ENCODE results near the gene CLEC20A.

CLEC20A gene

GRCh38 chr1:178496410-178497135 is at the start of gene CLEC20A:
Gene CLEC20A, minus strand, starts transcription at chr1:178496964. Its CDS starts 25 bp downstream, at chr1:178496939.
- DNase-seq (ENCODE audit: low spot score) = peak; percentile 42

- no peak for DNase-seq (ENCODE audit: low spot score)
Observed at GRCh38 chr1:178544531-178544930, 47.8 kb upstream of the CLEC20A start.

DNA sequence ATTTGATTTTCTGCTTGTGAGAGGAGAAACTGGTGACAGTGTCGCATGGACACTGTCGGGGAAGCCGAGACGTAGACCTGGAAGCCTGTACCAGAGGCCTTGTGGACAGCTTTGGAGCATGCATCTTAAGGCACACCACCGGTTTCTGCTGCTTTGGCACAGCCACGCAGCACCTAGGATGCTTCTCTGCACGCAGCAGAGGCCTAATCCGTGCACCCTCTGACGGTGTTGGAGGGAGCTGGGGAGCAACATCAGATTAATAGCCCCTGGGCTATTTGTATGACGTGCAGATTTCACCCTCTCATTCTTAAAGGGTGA is 46.5 kb upstream of the CLEC20A start:
- DNase-seq (ENCODE audit: low spot score) = no peak

DNA sequence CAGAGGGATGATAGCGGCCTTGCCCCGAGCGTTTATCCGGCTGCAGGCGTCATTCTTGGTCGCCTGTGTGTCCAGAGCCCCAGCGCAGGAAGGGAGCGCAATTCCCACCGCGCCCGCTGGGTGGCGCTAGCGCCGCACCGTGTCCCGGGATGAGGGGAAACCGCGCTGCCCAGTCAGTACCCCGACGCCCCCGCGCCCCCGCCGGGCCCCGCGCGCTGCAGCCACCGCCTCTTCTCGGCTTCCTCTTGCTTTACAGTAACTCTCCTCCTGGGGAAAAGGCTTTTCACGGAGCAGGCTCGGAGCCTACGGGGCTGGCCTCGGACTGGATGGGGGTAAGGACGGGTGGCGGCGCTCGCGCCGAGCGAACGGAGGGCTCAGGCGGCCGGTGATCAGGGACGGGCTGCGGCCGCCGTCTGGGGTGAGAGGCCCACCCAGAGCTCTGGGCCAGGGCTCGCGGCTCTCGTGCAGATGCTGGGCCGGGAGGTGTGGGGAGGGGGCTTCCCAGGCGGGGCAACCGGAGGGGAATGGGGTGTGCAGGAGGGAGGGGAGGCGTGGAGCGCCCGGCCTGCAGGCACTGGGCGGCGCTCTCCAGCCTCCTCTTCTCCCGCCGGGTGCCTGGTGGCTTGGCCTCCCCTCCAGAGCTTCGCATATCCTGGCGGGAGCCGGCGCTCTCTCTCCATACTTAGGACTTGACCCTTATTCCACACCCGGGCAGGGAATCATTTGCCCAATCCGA is 46.0 kb upstream of the CLEC20A start:
- peak; percentile 99 for DNase-seq (ENCODE audit: low spot score)

DNA sequence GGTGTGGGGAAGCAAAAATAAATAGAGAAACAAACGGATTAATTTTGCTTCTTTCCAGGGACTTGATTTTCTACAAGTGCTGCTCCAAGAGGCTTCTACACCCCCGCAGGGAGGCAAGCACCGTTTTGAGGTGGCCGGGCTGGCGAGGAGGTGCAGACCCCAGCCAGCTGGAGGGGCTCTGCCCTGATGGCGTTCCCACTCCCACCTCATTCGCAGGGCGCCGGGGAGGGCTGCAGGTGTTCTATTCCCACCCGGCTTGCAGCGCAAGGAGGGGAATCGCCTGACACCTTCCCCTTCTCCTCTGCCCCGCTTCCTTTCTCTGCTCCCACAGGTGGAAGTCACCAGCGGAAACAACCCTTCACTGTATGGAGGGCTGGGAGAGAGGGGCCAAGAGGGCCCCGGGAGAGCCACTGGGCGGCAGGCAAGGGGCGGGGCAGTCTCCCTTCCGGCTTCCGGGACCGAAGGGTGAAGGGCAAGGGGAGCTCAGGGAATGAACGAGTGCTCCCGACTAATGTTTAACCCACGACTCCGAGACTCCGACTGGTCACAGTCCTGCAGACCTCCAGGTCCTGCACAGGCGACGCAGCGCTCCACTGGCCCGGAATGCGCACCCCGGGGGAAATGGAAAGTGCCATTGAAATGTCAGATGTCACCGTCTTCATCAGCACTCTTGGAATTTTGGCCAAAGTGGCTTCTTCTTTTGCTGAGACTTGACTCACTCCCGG is 45.2 kb upstream of the CLEC20A start:
- DNase-seq (ENCODE audit: low spot score) = no peak

- no peak for DNase-seq (ENCODE audit: low spot score)
Observed at GRCh38 chr1:178541379-178541778, 44.6 kb upstream of the CLEC20A start.

- DNase-seq (ENCODE audit: low spot score) = no peak
Observed at GRCh38 chr1:178540646-178541045, 43.9 kb upstream of the CLEC20A start.

DNA sequence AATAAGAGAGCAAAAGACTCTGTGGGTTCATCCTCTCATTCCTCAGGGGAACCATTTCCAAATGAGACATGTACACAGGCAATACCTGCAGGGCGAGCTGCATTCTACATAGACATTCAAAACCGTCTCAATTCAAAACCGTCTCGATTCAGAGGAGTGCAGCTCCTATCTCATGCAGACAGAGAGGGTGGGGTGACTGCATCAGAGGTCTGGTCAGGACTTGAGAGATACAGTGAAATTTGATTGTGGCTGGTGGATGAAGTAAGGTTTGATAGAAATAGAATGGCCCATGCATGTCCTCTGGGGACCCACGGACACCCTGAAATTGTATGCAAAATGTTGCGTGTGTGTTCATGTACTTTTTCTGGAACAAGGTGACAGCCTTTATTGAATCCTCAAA is 43.4 kb upstream of the CLEC20A start:
- no peak for DNase-seq (ENCODE audit: low spot score)

DNA sequence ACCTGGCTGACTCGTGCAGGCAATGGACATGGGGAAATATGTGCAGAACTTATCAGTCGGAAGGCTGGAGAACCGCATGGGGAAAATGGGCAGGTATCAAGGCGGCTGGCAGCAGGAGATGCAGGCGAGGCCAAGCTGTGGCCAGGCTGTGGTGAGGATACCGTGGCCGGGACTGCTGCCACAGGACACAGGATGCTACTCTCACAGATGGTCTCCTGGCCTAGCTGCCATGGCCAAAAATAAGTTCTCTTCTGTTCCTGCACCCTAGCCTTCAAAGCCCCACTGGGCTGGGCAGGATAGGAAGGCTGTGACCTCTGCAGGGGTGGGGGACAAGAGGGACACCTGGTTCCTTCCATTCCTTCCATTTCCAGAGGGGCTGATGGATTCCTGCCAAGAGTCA is 42.5 kb upstream of the CLEC20A start:
- DNase-seq (ENCODE audit: low spot score) = no peak

DNA sequence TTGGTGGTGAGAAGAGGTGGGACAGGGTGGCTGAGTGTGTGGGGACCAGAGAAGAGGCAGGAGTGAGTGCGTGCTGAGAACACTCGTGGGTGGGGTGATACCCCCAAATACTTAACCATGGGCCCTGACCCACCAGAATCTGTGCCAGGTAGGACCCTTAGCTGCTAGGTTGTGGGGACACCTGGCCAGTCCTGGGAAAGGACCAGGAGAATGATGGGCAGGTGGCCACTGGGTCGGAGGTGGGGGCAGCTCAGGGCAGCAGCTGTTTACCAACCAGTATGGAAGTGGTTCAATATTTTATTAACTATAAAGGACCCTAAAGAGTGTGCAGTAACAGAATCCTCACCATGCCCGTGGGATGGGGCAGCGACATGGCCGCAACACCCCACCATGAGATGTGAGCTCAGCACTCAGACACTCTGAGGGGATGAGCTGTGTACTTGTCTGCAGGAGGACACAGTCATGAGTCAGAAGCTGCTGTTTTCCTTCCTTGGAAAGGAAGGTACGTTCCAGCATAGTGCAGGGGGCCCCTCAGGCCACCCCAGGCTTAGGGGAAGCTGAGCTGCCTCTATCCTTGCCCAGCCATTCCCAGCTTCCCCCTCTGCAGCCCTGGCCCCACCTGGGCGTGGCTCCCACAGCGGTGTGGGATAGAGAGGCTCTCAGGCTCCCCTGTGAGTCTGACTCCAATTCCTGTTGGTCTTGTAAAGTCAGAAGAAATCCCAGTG is 41.6 kb upstream of the CLEC20A start:
- no peak for DNase-seq (ENCODE audit: low spot score)

- DNase-seq (ENCODE audit: low spot score) = no peak
Observed at GRCh38 chr1:178537382-178538090, 40.8 kb upstream of the CLEC20A start.

- no peak for DNase-seq (ENCODE audit: low spot score)
Observed at GRCh38 chr1:178536844-178537371, 40.1 kb upstream of the CLEC20A start.

- no peak for DNase-seq (ENCODE audit: low spot score)
Observed at GRCh38 chr1:178536329-178536728, 39.6 kb upstream of the CLEC20A start.

GRCh38 chr1:178534137-178534868 is 37.5 kb upstream of the CLEC20A start:
- DNase-seq (ENCODE audit: low spot score) = no peak

DNA sequence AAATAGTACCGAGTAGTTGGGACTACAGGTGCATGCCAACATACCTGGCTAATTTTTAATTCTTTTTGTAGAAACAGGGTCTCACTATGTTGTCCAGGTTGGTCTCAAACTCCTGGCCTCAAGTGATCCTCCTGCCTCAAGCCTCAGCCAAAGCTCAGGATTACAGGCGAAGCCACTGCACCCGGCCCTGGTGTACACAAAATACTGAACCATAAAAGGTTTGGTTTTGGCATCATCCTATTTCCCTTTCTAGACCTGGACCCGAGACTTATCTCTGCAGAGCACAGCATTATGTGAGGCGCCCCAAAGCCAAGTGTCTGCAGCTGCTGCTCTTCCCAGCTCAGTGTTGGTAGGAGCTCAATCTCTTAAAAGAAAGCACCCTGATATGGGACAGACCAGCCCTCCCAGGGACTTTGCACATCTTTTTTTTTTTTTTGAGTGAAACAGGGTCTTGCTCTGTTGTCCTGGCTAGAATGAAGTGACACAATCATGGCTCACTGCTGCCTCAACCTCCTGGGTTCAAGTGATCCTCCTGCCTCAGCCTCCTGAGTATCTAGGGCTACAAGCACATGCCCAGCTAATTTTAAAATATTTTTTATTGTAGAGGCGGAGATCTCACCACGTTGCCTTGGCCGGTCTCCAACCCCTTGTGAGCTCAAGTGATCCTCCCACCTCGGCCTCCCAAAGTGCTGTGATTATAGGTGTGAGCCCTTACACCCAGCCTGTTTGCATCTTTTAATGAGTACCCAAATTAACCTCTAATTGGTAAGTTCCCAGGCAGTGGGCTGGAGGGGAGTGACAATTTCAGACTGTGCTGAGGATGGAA is 36.6 kb upstream of the CLEC20A start:
- no peak for DNase-seq (ENCODE audit: low spot score)

DNA sequence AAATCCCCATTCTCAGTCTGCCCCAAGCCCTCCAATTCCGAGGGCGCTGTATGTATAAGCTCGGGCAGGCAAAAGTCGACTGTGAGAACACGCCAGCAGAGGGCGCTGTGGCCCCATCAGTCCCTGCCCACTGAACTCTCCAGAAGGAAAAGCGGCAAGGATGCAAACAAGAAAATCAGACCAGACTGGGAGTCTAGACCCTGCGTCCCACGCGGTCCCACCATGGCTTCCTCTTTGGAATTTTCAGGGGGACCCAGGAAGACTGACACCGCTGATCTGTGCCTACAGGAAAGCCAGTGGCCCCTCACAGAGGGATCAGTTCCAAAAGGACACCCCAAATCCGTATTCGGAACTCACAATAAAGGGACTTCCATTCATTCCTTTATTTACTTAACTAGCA is 35.6 kb upstream of the CLEC20A start:
- peak; percentile 89 for DNase-seq (ENCODE audit: low spot score)

DNA sequence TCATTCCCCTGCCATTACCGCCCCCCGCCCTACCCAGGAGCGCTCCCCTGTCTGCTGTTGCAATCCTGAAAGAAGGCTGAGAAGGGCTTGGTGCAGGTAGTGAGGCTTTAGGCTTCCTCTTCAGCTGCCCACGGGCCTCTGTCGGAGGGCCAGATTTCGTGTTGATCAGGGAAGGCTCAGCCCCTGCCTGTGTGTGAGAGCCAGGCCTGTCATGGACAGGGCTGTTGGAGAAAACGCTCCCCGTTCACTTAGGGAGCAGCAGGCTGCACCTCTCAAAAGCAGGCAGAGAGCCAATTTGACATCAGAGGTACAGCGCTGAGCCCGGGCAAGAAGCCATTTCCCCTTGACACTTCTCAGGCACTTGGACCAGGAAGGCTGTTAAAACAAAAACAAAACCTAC is 35.1 kb upstream of the CLEC20A start:
- no peak for DNase-seq (ENCODE audit: low spot score)

DNA sequence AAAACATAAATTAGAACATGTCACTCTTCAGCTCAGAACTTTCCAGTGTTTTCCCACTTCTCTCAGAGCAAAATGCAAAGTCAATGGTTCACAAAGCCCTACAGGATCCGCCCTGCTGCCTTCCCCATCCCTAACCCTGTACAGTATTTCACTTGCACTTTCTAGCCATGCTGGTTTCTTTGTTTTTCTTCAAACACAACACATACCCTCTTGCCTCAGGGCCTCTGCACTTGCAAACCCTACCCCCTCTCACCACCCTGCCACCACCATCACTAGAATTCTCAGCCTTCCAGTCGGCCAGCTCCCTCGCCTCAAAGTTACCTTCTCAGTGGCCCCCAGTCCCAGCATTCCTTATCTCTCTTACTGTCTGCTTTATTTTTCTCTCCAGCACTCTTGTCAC is 33.7 kb upstream of the CLEC20A start:
- DNase-seq (ENCODE audit: low spot score) = no peak

- DNase-seq (ENCODE audit: low spot score) = no peak
Observed at GRCh38 chr1:178530037-178530402, 33.3 kb upstream of the CLEC20A start.

Measured in ecto neural progenitor cell (in vitro differentiated cells).